K562 (cell line): ENCODE data around the gene HS3ST5. TPM values are rescaled to one million over a fixed set of nuclear protein-coding genes. Genes with fewer than 3 reads are reported as not detected.

Source experiments
- ATAC-seq: fragments of 200-7000 bp; cut with Tn5 transposase; 3 replicates; pipeline ENCODE4 v1.9.1; 2020; ENCODE audit warnings: moderate library complexity
- BruUV-seq: library from RNA; stranded (reverse); fragments of 400-500 nt; replicated peaks from 2 replicates; lab custom pipeline; 2021; lab: Mats Ljungman, UMichigan
- CTCF ChIA-PET: fragments of 300-600 bp; formaldehyde crosslinking; extraction: SDS; loops from one replicate; lab custom pipeline; 2021; ENCODE audit warnings: low intra/inter-chr PET ratio; lab: Yijun Ruan, JAX
- POLR2A ChIA-PET: fragments of 300-600, 350-650 bp; sonication (Branson Sonifier 250); formaldehyde crosslinking; extraction: SDS; loops from one replicate; lab custom pipeline; 2021; ENCODE audit warnings: antibody characterized with exemption, inconsistent platforms; lab: Yijun Ruan, JAX
- DNase-seq, 4 experiments: peaks; one replicate each; pipeline versions ENCODE4 v3.0.0 to v3.0.0-alpha.2; 2011 to 2018; ENCODE audit warnings: low spot score in 3 of 4, mixed read lengths in 3 of 4; ENCODE audit errors: extremely low read depth in 1 of 4
- FAIRE-seq: peaks from 2 replicates; lab custom pipeline; 2011; peaks lifted over from hg19 to GRCh38; lab: Jason Lieb, UNC
- H2AFZ ChIP-seq: 2 replicates; pipeline ENCODE4 v1.6.0; 2011; ENCODE audit warnings: low read depth, low read length, control low read depth, inconsistent platforms
- H3K27ac ChIP-seq: fragments of 200-600 bp; 3 replicates; pipeline ENCODE4 v1.8.0; 2011; ENCODE audit warnings: low read depth, mild to moderate bottlenecking, control low read depth, inconsistent platforms, low read length, moderate library complexity, mixed read lengths; ENCODE audit errors: extremely low read depth
- H3K27me3 ChIP-seq, 2 experiments: fragments of 300-600 bp in 1 of 2; 2 replicates in 1 of 2; 3 replicates in 1 of 2; pipeline versions ENCODE4 v1.6.0 to v1.8.0; 2011; ENCODE audit warnings: inconsistent platforms in 2 of 2, low read length in 2 of 2, mild to moderate bottlenecking in 1 of 2, mixed read lengths in 1 of 2, moderate library complexity in 1 of 2; ENCODE audit not compliant: control insufficient read depth in 2 of 2, insufficient read depth in 2 of 2
- H3K36me3 ChIP-seq: fragments of 300-600 bp; 3 replicates; pipeline ENCODE4 v1.8.0; 2011; ENCODE audit warnings: mild to moderate bottlenecking, low read length, inconsistent platforms; ENCODE audit not compliant: control insufficient read depth, insufficient read depth
- H3K4me1 ChIP-seq, 2 experiments: fragments of 200-600 bp in 1 of 2; replicated peaks in 1 of 2; 2 replicates in 1 of 2; 3 replicates in 1 of 2; pipeline versions ENCODE4 v1.5.1 to v1.8.0; 2011; ENCODE audit warnings: inconsistent platforms in 2 of 2, low read length in 2 of 2, mild to moderate bottlenecking in 1 of 2, mixed read lengths in 1 of 2, moderate library complexity in 1 of 2; ENCODE audit not compliant: control insufficient read depth in 2 of 2, insufficient read depth in 2 of 2
- H3K4me2 ChIP-seq: 2 replicates; pipeline ENCODE4 v1.6.1; 2011; ENCODE audit warnings: low read length, control low read depth, inconsistent platforms, mixed read lengths; ENCODE audit not compliant: insufficient read depth
- H3K4me3 ChIP-seq: fragments of 200-600 bp; sonication (generic), shearing (Covaris generic); 2 replicates; pipeline ENCODE4 v1.5.1; 2016; ENCODE audit warnings: control low read depth, inconsistent platforms
- H3K79me2 ChIP-seq: fragments of 200-600 bp; 3 replicates; pipeline ENCODE4 v1.8.0; 2011; ENCODE audit warnings: low read length, inconsistent platforms; ENCODE audit not compliant: control insufficient read depth, insufficient read depth
- H3K9ac ChIP-seq, 2 experiments: 2 replicates each; pipeline versions ENCODE4 v1.6.0 to v1.6.1; 2011; ENCODE audit warnings: low read depth in 2 of 2, low read length in 2 of 2, control low read depth in 1 of 2, inconsistent platforms in 1 of 2, mild to moderate bottlenecking in 1 of 2, mixed read lengths in 1 of 2; ENCODE audit not compliant: insufficient read depth in 1 of 2
- H3K9me1 ChIP-seq: one replicate; pipeline ENCODE4 v1.6.0; 2011; ENCODE audit warnings: inconsistent platforms, mild to moderate bottlenecking, low read length, moderate library complexity; ENCODE audit not compliant: control insufficient read depth, insufficient read depth
- H3K9me3 ChIP-seq: replicated peaks from 2 replicates; pipeline ENCODE4 v1.5.1; 2011; ENCODE audit warnings: low read depth, low read length, inconsistent platforms; ENCODE audit not compliant: control insufficient read depth, insufficient read depth
- H4K20me1 ChIP-seq: replicated peaks from 2 replicates; pipeline ENCODE4 v1.6.1; 2011; ENCODE audit warnings: low read length, inconsistent platforms, mixed read lengths; ENCODE audit not compliant: control insufficient read depth, insufficient read depth
- CC2D1A ChIP-seq: fragments of 450-650 bp; IDR thresholded peaks from 2 replicates; pipeline ENCODE4 v1.6.1; 2017; ENCODE audit warnings: mild to moderate bottlenecking
- GABPB1 ChIP-seq: sonication (generic); formaldehyde crosslinking; IDR thresholded peaks from 2 replicates; pipeline ENCODE4 v1.8.0; 2022; ENCODE audit warnings: mild to moderate bottlenecking, missing genetic modification reagents
- IFI16 ChIP-seq: fragments of 250-450 bp; sonication (Bioruptor Pico); IDR thresholded peaks from 2 replicates; pipeline ENCODE4 v2.1.2; 2022; ENCODE audit warnings: mild to moderate bottlenecking, inconsistent platforms
- KHSRP ChIP-seq: fragments of 450-650 bp; IDR thresholded peaks from 2 replicates; pipeline ENCODE4 v1.6.1; 2017
- NELFE ChIP-seq: IDR thresholded peaks from 2 replicates; pipeline ENCODE4 v1.6.1; 2011; ENCODE audit warnings: mild to moderate bottlenecking; ENCODE audit not compliant: insufficient read depth, insufficient read length
- RAD21 ChIP-seq, 2 experiments: fragments of 250-450 bp in 1 of 2; fragments of 450-650 bp in 1 of 2; sonication (Bioruptor Pico) in 1 of 2; formaldehyde crosslinking in 1 of 2; IDR thresholded peaks in 1 of 2; conservative IDR thresholded peaks in 1 of 2; 2 replicates each; pipeline versions ENCODE4 v1.4.0 to v1.8.0; 2020 to 2022; ENCODE audit warnings: mild to moderate bottlenecking in 2 of 2, moderate library complexity in 1 of 2
- SMC3 ChIP-seq: conservative IDR thresholded peaks from 2 replicates; pipeline ENCODE4 v1.6.1; 2011; ENCODE audit warnings: low read depth, low read length, improper control_type of control experiment; ENCODE audit not compliant: insufficient read depth
- ZKSCAN3 ChIP-seq: fragments of 250-450 bp; sonication (Bioruptor Pico); IDR thresholded peaks from 2 replicates; pipeline ENCODE4 v1.4.0; 2020
- ZNF354B ChIP-seq: fragments of 250-450 bp; sonication (Bioruptor Pico); IDR thresholded peaks from 2 replicates; pipeline ENCODE4 v1.4.0; 2020
- WGBS: fragments of 100-300 bp; shearing (Covaris generic); methylation state at CpG from one replicate; pipeline ENCODE4 v1.1.6; 2016; ENCODE audit warnings: low coverage, mixed read lengths; ENCODE audit not compliant: insufficient coverage; ENCODE audit errors: missing lambda C conversion rate; 5-methylcytosine and 5-hydroxymethylcytosine counted together
- in situ Hi-C: fragments of 300-500 bp; cut with MboI; formaldehyde crosslinking; loops from 4 replicates; pipeline ENCODE4 v1.15.0; 2018; ENCODE audit warnings: inconsistent platforms, mixed read lengths
- intact Hi-C: fragments of 100-400 bp; cut with micrococcal nuclease; formaldehyde crosslinking; loops from 2 replicates; pipeline ENCODE4 v1.14.2; 2022
- polyA plus RNA-seq, 8 experiments: library from polyadenylated mRNA; depleted of rRNA in 4 of 8; stranded (reverse) in 5 of 8; unstranded in 3 of 8; fragments of >200 nt; fragmentation: Nextera tagmentation in 2 of 8; fragmentation: Illumina TruSeq in 1 of 8; extraction: Ambion mirVana in 2 of 8; extraction: Trizol in 1 of 8; gene quantifications; 2 replicates each; pipeline versions ENCODE4 v1.2.1 to v1.2.3, GENCODE V29; 2011 to 2014; ENCODE audit warnings: inconsistent platforms in 1 of 8, missing spikeins in 1 of 8
- total RNA-seq, 7 experiments: library from RNA; depleted of rRNA in 6 of 7; stranded (reverse); fragments of >200 nt in 6 of 7; fragmentation: Illumina TruSeq in 2 of 7; extraction: Trizol in 2 of 7; gene quantifications; 2 replicates each; pipeline versions ENCODE4 v1.2.1 to v1.2.3, GENCODE V29; 2011 to 2021; ENCODE audit warnings: low replicate concordance in 1 of 7
- TF ChIP-seq, protein P1 (sequence below): fragments of 150-350 bp; IDR thresholded peaks from 2 replicates; pipeline ENCODE4 v1.6.1; 2014; ENCODE audit warnings: low read depth, mild to moderate bottlenecking, low read length, borderline replicate concordance
- TF ChIP-seq, protein P2 (sequence below), 3 experiments: IDR thresholded peaks in 2 of 3; conservative IDR thresholded peaks in 1 of 3; 2 replicates each; pipeline ENCODE4 v1.5.1; 2011 to 2012; ENCODE audit warnings: low read length in 3 of 3, mild to moderate bottlenecking in 3 of 3, control low read depth in 2 of 3, improper control_type of control experiment in 1 of 3, inconsistent platforms in 1 of 3, low read depth in 1 of 3, mixed read lengths in 1 of 3, moderate library complexity in 1 of 3; ENCODE audit not compliant: insufficient read depth in 2 of 3
- TF ChIP-seq, protein P3 (sequence below), 2 experiments: fragments of 450-650 bp in 1 of 2; IDR thresholded peaks; 2 replicates each; pipeline ENCODE4 v1.6.1; 2011 to 2017; ENCODE audit warnings: low read depth in 2 of 2, antibody characterized with exemption in 1 of 2, borderline replicate concordance in 1 of 2, low read length in 1 of 2, mild to moderate bottlenecking in 1 of 2, mixed read lengths in 1 of 2; ENCODE audit not compliant: control insufficient read depth in 1 of 2

Gene HS3ST5
- total and polyA plus RNA-seq, 9 of the 15 experiments (the other 6 are each of a cell fraction or from before 2014, with no cell fraction given), result not detected

GRCh38 chr6:114108119-114109002, 234.5 kb downstream of the HS3ST5 start:
- H3K9ac ChIP-seq, result no peak overlapping the region
- TF ChIP-seq NELFE (no peak), SMC3 (0 out of 2 replicates have a peak, but pooled peaks have one; percentile 17), CC2D1A (no peak), RAD21 (CRISPR knock-in tag; conservative IDR thresholded peaks at IDR 0.05 in 1 of 2, IDR thresholded peaks at IDR 0.05 in 1 of 2) (peak; percentile 32 to 56; a peak in 2 of 4 replicates), IFI16 (CRISPR knock-in tag) (no peak), ZNF354B (CRISPR knock-in tag) (no peak), KHSRP (no peak), GABPB1 (CRISPR knock-in tag) (no peak), ZKSCAN3 (CRISPR knock-in tag) (no peak)
- TF ChIP-seq, protein P1, sequence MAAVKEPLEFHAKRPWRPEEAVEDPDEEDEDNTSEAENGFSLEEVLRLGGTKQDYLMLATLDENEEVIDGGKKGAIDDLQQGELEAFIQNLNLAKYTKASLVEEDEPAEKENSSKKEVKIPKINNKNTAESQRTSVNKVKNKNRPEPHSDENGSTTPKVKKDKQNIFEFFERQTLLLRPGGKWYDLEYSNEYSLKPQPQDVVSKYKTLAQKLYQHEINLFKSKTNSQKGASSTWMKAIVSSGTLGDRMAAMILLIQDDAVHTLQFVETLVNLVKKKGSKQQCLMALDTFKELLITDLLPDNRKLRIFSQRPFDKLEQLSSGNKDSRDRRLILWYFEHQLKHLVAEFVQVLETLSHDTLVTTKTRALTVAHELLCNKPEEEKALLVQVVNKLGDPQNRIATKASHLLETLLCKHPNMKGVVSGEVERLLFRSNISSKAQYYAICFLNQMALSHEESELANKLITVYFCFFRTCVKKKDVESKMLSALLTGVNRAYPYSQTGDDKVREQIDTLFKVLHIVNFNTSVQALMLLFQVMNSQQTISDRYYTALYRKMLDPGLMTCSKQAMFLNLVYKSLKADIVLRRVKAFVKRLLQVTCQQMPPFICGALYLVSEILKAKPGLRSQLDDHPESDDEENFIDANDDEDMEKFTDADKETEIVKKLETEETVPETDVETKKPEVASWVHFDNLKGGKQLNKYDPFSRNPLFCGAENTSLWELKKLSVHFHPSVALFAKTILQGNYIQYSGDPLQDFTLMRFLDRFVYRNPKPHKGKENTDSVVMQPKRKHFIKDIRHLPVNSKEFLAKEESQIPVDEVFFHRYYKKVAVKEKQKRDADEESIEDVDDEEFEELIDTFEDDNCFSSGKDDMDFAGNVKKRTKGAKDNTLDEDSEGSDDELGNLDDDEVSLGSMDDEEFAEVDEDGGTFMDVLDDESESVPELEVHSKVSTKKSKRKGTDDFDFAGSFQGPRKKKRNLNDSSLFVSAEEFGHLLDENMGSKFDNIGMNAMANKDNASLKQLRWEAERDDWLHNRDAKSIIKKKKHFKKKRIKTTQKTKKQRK, result no peak
- TF ChIP-seq, protein P2, sequence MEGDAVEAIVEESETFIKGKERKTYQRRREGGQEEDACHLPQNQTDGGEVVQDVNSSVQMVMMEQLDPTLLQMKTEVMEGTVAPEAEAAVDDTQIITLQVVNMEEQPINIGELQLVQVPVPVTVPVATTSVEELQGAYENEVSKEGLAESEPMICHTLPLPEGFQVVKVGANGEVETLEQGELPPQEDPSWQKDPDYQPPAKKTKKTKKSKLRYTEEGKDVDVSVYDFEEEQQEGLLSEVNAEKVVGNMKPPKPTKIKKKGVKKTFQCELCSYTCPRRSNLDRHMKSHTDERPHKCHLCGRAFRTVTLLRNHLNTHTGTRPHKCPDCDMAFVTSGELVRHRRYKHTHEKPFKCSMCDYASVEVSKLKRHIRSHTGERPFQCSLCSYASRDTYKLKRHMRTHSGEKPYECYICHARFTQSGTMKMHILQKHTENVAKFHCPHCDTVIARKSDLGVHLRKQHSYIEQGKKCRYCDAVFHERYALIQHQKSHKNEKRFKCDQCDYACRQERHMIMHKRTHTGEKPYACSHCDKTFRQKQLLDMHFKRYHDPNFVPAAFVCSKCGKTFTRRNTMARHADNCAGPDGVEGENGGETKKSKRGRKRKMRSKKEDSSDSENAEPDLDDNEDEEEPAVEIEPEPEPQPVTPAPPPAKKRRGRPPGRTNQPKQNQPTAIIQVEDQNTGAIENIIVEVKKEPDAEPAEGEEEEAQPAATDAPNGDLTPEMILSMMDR (IDR thresholded peaks at IDR 0.05 in 2 of 3, conservative IDR thresholded peaks at IDR 0.05 in 1 of 3; ENCODE audit: insufficient read depth in 2 of 3, low read depth in 1 of 3, low read length in 3 of 3), result peak; percentile 56 to 70 (median 63)
- TF ChIP-seq, protein P3, sequence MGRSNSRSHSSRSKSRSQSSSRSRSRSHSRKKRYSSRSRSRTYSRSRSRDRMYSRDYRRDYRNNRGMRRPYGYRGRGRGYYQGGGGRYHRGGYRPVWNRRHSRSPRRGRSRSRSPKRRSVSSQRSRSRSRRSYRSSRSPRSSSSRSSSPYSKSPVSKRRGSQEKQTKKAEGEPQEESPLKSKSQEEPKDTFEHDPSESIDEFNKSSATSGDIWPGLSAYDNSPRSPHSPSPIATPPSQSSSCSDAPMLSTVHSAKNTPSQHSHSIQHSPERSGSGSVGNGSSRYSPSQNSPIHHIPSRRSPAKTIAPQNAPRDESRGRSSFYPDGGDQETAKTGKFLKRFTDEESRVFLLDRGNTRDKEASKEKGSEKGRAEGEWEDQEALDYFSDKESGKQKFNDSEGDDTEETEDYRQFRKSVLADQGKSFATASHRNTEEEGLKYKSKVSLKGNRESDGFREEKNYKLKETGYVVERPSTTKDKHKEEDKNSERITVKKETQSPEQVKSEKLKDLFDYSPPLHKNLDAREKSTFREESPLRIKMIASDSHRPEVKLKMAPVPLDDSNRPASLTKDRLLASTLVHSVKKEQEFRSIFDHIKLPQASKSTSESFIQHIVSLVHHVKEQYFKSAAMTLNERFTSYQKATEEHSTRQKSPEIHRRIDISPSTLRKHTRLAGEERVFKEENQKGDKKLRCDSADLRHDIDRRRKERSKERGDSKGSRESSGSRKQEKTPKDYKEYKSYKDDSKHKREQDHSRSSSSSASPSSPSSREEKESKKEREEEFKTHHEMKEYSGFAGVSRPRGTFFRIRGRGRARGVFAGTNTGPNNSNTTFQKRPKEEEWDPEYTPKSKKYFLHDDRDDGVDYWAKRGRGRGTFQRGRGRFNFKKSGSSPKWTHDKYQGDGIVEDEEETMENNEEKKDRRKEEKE (IDR thresholded peaks at IDR 0.05; ENCODE audit: borderline replicate concordance in 1 of 2, control insufficient read depth in 1 of 2, low read depth in 2 of 2, low read length in 1 of 2), result no peak
- POLR2A ChIA-PET, result interaction anchor here (0.8 kb wide), 1 partner anchor 10 kb away, joined by 3 read pairs; no protein-coding TSS in a partner anchor
- H3K4me3 ChIP-seq, result no peak overlapping the region
- ATAC-seq (peak; percentile 94), DNase-seq (peak; percentile 11 to 66 (median 30)), FAIRE-seq (peak; percentile 76)
- in situ Hi-C loops, result no loop called here
- H3K4me2 ChIP-seq, result no peak overlapping the region
- no peak overlapping the region for H3K27ac ChIP-seq
- no peak overlapping the region for H2AFZ ChIP-seq
- no TSS peak for BruUV-seq
- H3K27me3 ChIP-seq, result no peaks in the 10 kb centered on the region
- H3K79me2 ChIP-seq, result no peaks in the 10 kb centered on the region
- H4K20me1 ChIP-seq, result no peaks in the 10 kb centered on the region
- no peaks in the 10 kb centered on the region for H3K9me3 ChIP-seq
- H3K9me1 ChIP-seq, result no peaks in the 10 kb centered on the region
- no peaks in the 10 kb centered on the region for H3K4me1 ChIP-seq
- 0% methylated on average over 11 of the region's 11 CpGs for WGBS
- CTCF ChIA-PET, result interaction anchor here (0.6 to 1.4 kb wide), 2 partner anchors 12 to 61 kb away, joined by 3 read pairs; no protein-coding TSS in a partner anchor
- H3K36me3 ChIP-seq, result no peaks in the 10 kb centered on the region
- intact Hi-C loops, result no loop called here
